Activated naive CD8-positive, alpha-beta T cell treated with anti-CD3 and anti-CD28 coated beads, Interleukin-2, amount 50 U/mL, for 24 hours (primary cell): ENCODE results near the gene SEC16B.

Experiments used
- ATAC-seq: fragments of 150-1000 bp; cut with Tn5 transposase; one replicate; pipeline ENCODE4 v1.10.0; 2021
- DNase-seq: peaks from one replicate; pipeline ENCODE4 v3.0.0; 2021
- H3K27ac Mint-ChIP-seq: one replicate; pipeline ENCODE4 v1.8.0; 2021; ENCODE audit warnings: mild to moderate bottlenecking, mixed read lengths
- H3K27me3 Mint-ChIP-seq: one replicate; pipeline ENCODE4 v1.8.0; 2021; ENCODE audit warnings: mixed read lengths
- H3K36me3 Mint-ChIP-seq: one replicate; pipeline ENCODE4 v1.8.0; 2021; ENCODE audit warnings: low read depth, mixed read lengths
- H3K4me1 Mint-ChIP-seq: one replicate; pipeline ENCODE4 v1.8.0; 2021; ENCODE audit warnings: mixed read lengths
- H3K4me3 Mint-ChIP-seq: one replicate; pipeline ENCODE4 v1.8.0; 2021; ENCODE audit warnings: mild to moderate bottlenecking, moderate library complexity, mixed read lengths
- H3K9me3 Mint-ChIP-seq: one replicate; pipeline ENCODE4 v1.8.0; 2021; ENCODE audit warnings: mixed read lengths

SEC16B gene

DNA sequence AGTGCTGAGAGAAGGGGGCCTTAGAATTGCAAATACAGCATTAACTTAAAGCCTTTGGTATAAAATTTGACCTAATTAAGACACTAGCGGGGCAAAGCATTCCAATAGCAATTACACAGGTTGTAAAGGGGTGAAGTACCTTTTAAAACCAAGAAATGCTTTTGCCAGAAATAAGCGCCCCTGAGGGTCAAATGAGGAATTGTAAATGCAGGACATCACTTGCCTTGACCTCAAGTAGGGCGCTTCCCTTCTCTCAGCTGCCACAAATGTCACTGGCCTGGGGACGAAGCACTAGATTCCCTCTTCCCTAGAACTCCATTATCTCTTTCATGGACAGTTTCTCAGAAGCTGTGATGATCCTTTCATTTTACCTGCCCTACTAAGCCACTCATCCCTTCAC lies 48.3 kb downstream of the SEC16B start:
- DNase-seq (no peak), ATAC-seq (no peak)
- Mint-ChIP-seq H3K4me3 (no peak overlapping the region), H3K9me3 (no peaks in the 10 kb centered on the region), H3K36me3 (no peaks in the 10 kb centered on the region), H3K4me1 (no peaks in the 10 kb centered on the region), H3K27ac (no peak overlapping the region), H3K27me3 (no peaks in the 10 kb centered on the region)

DNA sequence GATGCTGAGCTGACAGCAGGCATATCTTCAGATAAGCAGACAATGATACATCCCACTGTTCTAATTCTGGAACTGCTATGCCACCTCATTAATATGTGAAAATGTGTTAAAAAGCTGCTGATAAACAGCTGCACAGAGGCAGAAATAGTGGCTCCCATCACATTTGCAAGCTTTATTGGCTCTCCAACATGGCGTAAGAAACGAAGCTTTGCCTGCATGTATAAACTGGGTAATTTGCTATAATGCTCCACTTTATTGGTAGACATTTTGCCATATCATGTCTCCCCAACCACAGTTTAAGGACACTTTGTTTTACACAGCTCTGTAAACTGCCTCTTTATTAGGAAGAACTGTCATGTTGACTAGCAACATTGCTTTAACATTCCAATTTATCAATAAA lies 49.8 kb downstream of the SEC16B start:
- Mint-ChIP-seq H3K27me3 (no peaks in the 10 kb centered on the region), H3K4me1 (no peaks in the 10 kb centered on the region), H3K36me3 (no peaks in the 10 kb centered on the region), H3K27ac (no peak overlapping the region), H3K9me3 (no peaks in the 10 kb centered on the region), H3K4me3 (no peak overlapping the region)
- no peak for DNase-seq
- no peak for ATAC-seq

DNA sequence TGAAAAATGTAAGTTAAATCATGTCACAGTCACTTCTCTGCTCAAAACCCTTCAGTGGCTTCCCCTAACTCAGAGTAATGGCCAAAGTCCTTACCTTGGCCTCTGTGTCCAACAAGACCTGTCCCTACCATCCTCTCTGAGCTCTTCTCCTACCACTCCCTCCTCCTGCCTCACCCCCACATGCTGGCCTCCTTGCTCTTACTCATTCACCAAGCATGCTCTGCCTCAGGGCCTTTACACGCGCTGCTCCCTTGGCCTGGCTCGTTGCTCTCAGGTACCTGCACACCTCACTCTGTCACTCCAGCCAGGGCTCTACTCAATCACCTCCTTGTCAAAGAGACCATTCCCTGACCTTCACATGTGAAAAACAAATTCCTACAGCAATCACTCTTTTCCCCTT lies 54.2 kb downstream of the SEC16B start:
- DNase-seq (no peak), ATAC-seq (no peak)
- Mint-ChIP-seq H3K9me3 (no peaks in the 10 kb centered on the region), H3K27me3 (no peaks in the 10 kb centered on the region), H3K4me3 (no peak overlapping the region), H3K36me3 (no peaks in the 10 kb centered on the region), H3K4me1 (no peaks in the 10 kb centered on the region), H3K27ac (no peak overlapping the region)

DNA sequence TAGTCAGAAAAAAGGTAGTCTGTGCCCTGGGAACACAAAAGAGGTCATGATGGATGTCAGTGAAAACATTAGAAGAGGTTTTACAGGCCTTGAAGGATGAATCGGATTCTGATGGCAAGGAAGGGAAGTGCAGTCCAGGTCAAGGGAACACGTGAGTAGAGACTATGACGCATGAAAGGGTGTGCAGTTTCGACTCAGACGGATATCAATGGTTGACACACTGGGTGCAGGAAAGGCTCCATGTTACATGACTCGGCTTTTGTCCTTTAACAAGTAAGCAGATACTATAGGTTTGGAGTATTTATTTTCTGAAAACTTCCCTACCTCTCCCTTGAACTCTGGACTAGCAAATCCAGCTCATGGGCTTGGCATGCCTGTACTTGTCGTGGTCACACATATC lies 55.3 kb downstream of the SEC16B start:
- Mint-ChIP-seq H3K4me3 (no peak overlapping the region), H3K9me3 (peaks cover 4% of the 10 kb centered on the region), H3K27ac (no peak overlapping the region), H3K27me3 (no peaks in the 10 kb centered on the region), H3K36me3 (no peaks in the 10 kb centered on the region), H3K4me1 (no peaks in the 10 kb centered on the region)
- no peak for DNase-seq
- ATAC-seq, result no peak

DNA sequence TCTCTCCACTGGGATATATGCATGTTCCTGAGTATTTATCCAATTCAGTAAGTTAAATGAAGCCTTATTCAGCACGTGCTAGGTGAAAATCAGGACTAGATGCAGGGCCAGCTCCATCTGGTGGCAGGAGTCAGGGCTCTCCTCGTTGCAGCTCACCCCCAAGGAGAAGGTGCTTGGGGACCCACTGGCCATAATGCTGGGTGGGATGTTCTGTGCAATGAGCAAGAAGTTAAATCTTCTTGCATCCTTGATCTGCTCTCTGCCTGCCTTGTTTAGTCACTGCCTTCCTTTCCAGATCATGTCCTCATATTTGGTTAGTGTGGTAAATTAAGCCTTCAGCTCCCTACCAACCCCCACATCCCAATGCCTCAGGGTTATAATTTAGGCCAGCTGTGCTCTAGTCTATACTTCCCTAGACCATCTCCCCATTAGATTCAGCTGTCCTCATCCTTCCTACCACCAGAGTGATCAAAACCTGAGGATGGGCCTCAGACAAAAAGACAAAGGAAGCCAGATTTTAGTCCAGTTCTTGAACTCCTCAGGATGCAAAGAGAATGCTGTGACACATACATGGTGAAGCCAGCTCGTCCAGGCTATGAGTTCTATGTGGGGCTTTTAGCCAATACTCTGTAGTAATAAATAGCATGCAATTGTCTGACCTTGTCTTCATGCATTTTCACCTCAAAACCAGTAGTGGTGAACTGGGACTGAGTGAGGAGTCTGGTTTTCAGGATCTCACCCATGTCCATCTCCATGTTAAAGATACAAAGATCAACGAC lies 55.9 kb downstream of the SEC16B start:
- no peaks in the 10 kb centered on the region for H3K4me1 Mint-ChIP-seq
- H3K27ac Mint-ChIP-seq, result no peak overlapping the region
- no peaks in the 10 kb centered on the region for H3K27me3 Mint-ChIP-seq
- H3K36me3 Mint-ChIP-seq, result no peaks in the 10 kb centered on the region
- ATAC-seq, result no peak
- no peak for DNase-seq
- H3K9me3 Mint-ChIP-seq, result peaks cover 4% of the 10 kb centered on the region
- no peak overlapping the region for H3K4me3 Mint-ChIP-seq

DNA sequence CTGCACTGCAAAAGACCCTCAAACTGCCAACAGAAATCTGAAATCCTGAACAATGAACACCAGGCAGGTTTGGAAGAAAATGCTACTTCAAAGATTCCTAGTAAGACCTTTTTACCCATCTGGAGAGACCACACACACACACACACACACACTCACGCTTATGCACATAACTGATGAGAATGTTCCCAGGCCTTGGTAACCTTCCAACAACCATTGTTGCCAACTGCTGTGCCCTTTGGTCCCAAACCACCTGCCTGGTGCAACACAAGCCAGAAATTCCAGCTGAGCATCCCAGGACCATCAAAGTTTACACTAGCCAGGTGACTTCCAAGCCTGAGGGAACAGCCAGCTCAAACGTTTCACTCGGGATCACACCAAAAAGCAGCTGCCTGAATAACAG lies 56.9 kb downstream of the SEC16B start:
- DNase-seq (no peak), ATAC-seq (no peak)
- Mint-ChIP-seq H3K4me3 (no peak overlapping the region), H3K27ac (no peak overlapping the region), H3K4me1 (no peaks in the 10 kb centered on the region), H3K27me3 (no peaks in the 10 kb centered on the region), H3K9me3 (peaks cover 4% of the 10 kb centered on the region), H3K36me3 (no peaks in the 10 kb centered on the region)

DNA sequence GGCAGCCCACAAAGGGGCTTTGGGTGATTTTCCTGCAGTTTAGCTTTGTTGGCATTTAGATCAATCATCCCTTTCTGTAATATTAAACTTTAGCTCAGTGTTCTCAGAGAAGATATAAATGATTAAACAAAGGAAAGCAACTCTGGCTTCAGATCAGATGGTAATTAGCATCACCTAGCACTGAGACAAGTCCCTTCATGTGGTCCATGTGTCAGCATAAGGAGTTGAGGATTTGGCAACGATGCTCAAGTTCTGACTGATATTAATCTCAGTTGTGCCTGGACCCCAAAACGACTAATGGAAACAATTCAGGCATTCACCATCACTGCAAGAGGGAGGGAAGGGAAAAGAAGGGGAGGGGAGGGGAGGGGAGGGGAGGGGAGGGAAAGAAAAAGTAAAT lies 60.4 kb downstream of the SEC16B start:
- Mint-ChIP-seq H3K36me3 (no peaks in the 10 kb centered on the region), H3K4me1 (no peaks in the 10 kb centered on the region), H3K9me3 (peaks cover 4% of the 10 kb centered on the region), H3K4me3 (no peak overlapping the region), H3K27me3 (no peaks in the 10 kb centered on the region), H3K27ac (no peak overlapping the region)
- DNase-seq, result no peak
- no peak for ATAC-seq

DNA sequence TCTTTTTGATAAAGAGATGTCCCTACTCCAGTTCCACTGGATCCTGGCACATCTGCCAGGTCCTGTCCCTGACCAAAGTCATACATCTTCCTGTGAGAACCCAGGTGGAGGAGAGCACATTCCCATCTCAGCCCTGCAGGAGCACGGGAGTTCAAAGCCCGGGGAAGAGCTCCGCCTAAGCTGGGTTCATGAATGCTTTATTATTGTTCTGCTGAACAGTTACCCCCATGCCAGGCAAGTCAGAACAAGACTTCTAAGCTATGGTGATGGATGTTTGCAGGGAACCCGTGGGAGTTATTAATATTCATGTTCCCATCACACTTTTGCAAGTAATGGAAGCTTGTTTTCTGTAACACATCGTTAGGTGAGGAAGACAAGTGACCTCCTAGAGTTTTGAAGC lies 62.9 kb downstream of the SEC16B start:
- no peaks in the 10 kb centered on the region for H3K36me3 Mint-ChIP-seq
- DNase-seq, result no peak
- peaks cover 4% of the 10 kb centered on the region for H3K9me3 Mint-ChIP-seq
- H3K27ac Mint-ChIP-seq, result no peak overlapping the region
- no peak for ATAC-seq
- H3K4me1 Mint-ChIP-seq, result no peaks in the 10 kb centered on the region
- H3K4me3 Mint-ChIP-seq, result no peak overlapping the region
- no peaks in the 10 kb centered on the region for H3K27me3 Mint-ChIP-seq

DNA sequence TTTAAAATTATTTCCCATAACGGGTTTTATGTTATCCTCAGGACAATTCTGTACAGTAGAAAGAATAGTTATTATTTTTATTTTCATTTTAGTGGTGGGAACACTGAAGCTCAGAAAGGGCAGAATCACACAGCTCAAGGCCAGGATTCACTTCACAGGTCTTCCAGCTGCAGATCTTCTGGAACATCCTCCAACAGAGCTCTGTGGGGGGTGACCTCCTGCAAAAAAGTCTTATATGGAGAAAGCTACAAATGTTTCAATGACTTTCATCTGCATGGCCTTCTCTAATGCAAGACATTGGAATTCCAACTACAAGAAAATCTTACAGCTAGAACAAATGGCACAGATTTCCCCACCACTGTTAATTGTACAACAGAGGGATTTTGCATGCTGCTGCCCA lies 64.2 kb downstream of the SEC16B start:
- no peaks in the 10 kb centered on the region for H3K36me3 Mint-ChIP-seq
- no peak overlapping the region for H3K4me3 Mint-ChIP-seq
- DNase-seq (no peak), ATAC-seq (no peak)
- H3K27ac Mint-ChIP-seq, result no peak overlapping the region
- H3K9me3 Mint-ChIP-seq, result peaks cover 4% of the 10 kb centered on the region
- H3K27me3 Mint-ChIP-seq, result no peaks in the 10 kb centered on the region
- no peaks in the 10 kb centered on the region for H3K4me1 Mint-ChIP-seq

DNA sequence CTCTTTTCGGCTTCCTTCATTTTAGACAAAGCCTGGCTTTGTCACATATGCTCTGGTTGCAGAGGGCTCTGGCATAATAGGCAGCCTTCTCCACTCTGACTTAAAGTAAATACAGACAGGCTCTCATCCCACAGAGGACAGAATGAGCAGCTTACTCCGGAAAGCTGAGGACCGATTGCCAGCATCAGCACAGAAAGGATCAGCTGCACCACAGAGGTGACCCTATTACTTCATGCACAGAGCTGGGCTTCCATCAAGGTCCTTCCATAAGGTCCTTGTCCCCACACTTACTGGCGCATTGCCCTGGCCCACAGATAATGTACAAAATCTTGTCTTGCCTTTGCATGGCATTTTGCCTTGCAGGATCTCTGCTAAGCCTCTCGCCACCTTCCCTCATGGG lies 67.6 kb downstream of the SEC16B start:
- H3K4me1 Mint-ChIP-seq, result no peaks in the 10 kb centered on the region

DNA sequence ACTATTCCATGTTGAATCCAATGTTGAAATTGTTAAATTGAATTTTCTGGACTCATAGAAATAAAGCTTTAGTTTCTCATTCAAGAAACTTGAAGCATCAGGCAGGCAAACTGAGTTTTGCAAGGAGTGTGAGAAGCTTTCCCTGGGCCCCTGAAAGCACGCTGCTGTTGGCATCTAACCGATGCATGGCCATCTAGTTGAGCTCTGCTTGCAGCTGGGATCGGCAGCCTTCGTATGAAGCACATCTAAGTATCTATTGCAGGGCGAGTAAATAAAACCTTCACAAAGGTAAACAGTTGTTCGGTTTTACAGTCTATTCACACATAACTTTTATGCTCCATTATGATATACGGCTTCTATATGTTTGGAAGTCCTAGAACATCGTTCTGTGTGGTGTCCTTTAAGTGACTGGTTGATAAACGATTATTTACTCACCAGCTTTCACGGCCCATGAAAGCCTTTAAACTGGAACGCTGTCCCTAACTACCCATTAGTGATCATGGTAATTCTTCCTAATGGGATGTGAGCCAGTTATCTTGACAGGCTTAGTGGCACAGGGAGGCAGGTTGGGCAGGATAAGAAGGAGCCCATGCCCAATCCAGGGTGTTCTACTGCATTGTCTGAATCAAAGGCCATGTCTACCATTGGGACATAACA lies 71.7 kb downstream of the SEC16B start:
- Mint-ChIP-seq H3K36me3 (no peaks in the 10 kb centered on the region), H3K27ac (no peak overlapping the region), H3K4me3 (no peak overlapping the region), H3K27me3 (no peaks in the 10 kb centered on the region), H3K9me3 (peaks cover 12% of the 10 kb centered on the region), H3K4me1 (no peaks in the 10 kb centered on the region)
- DNase-seq (no peak), ATAC-seq (no peak)

More for the DNA sequence above, 67.6 kb downstream of the SEC16B start:
- Mint-ChIP-seq H3K4me3 (no peak overlapping the region), H3K27ac (no peak overlapping the region), H3K9me3 (peaks cover 6% of the 10 kb centered on the region), H3K27me3 (no peaks in the 10 kb centered on the region), H3K36me3 (no peaks in the 10 kb centered on the region)
- ATAC-seq (no peak), DNase-seq (no peak)

DNA sequence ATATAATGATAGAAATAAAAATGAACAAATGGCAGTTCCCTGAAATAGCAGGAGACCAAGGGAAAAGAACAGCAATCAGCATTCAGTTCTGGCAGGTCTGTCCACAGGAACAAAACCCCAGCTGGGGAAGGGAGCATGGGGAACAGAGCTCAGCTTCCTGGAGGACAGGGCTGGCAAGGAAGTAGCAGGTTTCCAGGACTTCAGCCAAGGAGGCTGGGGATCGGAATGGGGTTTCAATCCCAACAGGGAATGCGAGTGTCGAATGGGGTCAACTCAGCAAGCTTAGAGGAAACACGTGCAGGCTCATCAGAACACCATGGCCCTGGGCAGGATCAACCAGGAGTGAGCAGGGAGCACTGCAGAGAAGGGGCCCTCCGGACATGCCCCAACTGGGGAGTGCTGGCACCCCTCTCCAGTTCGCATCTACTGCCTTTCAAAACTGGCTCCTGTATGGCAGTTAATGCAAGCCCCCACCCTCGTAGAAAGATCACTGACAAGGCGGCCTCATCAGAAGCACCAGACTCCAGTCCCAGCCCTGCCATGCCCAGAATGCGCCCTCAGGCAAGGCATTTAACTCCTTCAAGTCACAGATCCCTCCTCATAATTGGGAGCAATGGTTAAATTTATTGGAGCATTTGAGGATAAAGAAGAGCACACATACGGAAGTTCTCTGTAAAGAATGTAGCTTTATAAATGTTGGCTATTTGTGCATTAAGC lies 72.4 kb downstream of the SEC16B start:
- Mint-ChIP-seq H3K9me3 (peaks cover 16% of the 10 kb centered on the region), H3K27ac (no peak overlapping the region), H3K4me3 (no peak overlapping the region), H3K36me3 (no peaks in the 10 kb centered on the region), H3K27me3 (no peaks in the 10 kb centered on the region), H3K4me1 (no peaks in the 10 kb centered on the region)
- DNase-seq, result no peak
- no peak for ATAC-seq
